Stimulated activated CD4-positive, alpha-beta T cell treated with anti-CD3 and anti-CD28 coated beads, TNF-alpha, amount 100 ng/mL, for 1 hour (primary cell): Measurements from ENCODE around the gene ELMO1.
"Not testable (repeated sequence)": the region's sequence is repeated elsewhere in the genome, so short reads cannot be mapped to it uniquely, and the experiment has no call there.

Source experiments
- DNase-seq, 3 donors: peaks; one replicate each; pipeline ENCODE4 v3.0.0-alpha.2; 2020; ENCODE audit warnings: low read depth in 3 of 3, low spot score in 1 of 3

ELMO1 gene

DNA sequence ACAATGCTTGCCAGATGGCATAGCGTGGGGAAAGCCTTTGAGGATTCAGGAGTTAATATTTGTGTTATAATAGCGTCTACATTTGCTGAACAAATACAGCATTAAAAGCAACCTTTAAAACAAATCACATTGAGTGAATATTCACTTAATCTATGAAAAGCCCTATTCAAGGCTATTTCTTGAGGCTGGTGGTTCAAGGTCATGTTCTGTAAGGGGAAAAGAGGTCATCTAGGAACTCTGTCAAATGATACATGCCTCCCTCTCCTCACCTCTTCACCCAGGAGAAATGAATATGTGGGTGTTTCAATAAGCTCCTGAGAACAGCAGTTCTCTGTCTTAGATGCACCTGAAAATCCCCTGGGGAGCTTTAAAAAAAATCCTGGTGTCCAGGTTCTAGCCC, 303.0 kb downstream of the ELMO1 start:
- no peak for DNase-seq

DNA sequence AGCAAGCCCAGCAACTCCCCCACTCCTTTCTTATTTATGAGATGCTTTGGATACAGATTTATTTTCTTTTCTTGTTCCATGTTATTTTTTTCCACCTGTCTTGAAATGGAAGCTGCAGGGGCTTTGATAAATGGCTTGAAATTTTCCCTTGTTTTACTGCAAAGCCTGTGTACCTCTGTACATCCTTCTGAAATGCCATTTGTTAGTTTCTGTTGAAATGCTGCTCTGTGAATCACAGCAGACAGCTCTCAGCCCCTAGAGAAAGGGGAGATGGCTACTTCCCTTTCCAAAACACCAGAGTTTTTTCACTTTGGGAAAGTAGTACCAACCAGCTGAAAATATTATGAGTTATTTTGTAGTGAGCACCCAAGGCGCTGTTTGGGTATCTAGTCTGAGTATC, 304.2 kb downstream of the ELMO1 start:
- DNase-seq: no peak

DNA sequence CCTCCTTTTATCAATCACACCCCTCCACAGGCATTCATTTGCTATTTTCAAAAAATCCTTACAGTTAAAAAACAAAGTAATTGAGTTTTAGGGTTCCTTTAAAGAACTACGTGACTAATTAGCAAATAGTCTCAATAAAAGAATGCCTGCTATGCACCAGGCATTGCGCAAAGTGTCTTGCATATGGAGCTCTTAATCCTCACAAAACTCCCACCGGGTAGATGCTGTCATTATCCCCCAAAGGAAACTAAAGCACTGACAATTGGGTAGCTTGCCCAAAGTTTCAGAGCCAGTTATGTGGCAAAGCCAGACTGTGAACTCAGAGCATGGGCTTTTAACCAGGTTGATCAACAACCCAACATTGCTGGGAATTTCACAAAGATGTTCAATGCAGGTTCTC, 305.7 kb downstream of the ELMO1 start:
- DNase-seq: no peak

DNA sequence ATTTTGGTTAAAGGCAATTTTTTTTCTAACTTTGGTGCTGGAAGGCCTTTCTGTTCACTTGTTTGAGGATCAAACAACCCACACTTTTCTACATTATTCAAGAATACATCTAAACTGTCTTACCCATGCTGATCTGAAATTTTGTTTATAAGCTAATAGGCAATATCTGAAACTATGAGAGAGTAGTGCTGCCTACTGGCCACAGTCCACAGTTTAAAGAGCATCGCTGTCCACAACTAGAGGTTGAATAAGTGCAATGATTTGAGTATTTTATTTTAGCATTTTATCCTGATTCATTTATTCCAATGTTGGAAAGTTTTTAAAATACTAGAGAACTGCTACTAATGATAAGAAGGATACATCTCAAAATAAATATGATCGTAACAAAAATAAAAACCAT, 306.9 kb downstream of the ELMO1 start:
- no peak for DNase-seq

DNA sequence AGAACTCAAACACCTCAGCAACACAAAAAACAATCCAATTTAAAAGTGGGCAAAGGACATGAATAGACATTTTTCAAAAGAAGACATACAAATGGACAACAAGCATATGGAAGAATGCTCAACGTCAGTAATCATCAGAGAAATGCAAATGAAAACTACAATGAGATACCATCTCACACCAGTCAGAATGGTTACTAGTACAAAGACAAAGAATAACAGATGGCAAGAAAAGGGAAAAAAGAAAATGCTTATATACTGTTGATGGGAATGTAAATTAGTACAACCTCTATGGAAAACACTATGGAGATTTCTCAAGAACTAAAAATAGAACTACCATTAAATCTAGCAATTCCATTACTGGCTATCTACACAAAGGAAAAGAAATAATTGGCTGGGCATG, 314.8 kb downstream of the ELMO1 start:
- DNase-seq: not testable (repeated sequence)

DNA sequence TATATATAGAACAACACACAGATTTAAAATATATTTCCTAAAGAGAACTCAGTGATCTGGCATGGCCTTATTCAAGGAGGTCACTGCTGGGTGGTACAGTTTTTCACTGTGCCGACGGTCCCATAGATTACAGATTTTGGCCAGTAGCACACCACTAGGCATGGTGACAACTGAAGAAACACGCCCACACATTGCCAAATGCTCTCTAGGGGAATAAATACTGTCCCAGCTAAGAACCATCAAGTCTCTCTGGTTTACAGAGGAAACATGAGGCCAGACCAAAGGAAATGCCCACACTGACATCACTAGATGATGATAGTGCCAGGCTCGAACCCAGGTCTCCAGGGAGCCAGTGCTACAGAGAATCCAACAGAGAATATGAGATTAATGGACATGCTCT, 316.8 kb downstream of the ELMO1 start:
- no peak for DNase-seq

DNA sequence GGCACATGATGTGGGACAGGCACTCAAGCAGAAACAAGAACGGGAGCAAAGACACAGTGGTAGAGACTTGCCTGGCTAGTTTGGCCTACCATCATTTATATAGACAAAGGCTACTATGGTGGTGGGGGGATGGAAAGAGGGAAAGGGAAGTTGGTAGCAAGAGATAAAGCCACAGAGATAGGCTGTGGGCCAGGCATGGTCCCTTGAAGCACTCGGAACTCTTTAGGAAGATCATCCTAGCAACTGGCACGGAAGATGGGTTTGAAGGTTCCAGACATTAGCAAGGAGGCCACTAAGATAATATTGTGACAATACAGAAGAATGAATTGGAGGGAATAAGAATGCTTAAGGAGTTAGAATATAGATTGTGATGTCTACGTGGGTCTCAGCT, 319.6 kb downstream of the ELMO1 start:
- no peak for DNase-seq

DNA sequence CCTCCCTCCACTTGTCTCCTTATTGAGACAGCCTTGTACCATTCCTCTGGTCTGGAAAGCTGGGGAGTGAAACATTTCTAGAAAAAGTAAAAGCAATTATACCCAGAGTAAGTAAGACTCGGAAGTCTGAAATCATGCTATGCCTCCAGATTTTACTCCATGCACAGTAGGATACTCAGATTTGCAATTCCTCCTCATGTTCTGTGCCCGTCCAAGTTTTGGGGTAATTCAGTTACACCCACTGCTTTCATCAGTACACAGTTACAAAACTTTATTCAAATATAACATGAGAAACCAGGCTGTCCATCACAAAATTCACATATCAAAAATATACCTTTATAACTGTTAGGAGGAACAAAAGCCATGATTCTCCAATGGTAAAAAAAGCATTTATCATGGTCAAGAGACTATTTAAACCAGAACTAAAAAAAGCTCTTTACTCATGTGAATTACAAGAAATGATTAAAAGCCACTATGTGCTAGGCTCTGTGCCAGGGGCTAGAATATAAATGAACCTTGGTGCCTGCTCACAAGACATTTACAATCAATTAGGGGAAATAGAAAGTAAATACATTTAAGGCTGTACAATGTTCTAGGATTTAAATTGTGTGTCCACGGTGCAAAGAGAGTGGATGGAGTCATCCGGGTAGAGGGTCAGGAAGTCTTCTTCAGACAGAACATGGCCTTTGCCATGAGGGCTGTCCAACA, 320.2 kb downstream of the ELMO1 start:
- no peak for DNase-seq

DNA sequence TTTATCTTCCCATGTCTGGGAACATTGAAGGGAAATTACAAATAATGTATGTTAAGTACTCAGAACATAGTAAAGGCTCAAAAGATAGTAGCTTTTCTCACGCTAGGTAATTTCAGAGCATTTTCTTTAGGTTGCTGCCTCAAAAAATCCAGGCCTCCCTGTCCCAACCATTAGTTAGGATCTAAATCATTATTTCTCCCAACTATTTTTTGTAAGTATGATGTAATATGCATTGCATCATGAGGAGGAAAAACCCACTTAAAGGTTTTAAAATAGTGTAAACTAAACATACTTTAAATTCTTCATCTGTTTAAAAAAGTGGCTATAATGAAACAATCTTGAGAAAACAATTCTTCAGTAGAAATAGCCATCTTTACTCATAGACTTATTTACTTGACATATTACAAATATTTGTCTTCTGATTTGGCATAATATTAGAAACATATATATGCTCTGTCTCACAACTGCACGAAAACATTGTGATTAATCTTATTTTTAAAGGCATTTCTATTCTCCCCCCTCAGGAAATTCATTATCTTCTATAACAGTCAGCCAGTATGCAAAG, 329.3 kb downstream of the ELMO1 start:
- no peak for DNase-seq

DNA sequence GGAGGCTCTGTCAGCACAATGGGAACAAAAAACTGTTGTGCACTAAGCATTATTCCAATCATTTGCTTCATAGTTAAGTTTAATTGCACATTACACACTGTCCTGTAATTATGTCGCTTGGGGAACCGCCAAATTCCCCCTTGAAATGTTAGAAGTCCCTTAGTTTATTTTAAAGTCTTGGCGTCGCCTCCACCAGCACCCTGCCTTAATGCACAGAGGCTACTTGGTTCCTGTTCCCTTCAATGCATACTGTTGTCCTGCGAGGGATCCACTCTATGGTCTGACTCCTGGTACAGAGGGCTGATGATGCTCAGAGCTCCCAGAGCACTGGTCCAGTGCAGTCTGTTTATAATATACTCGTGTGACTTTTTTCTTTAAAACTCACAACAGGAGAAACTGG, 330.7 kb downstream of the ELMO1 start:
- DNase-seq: no peak

DNA sequence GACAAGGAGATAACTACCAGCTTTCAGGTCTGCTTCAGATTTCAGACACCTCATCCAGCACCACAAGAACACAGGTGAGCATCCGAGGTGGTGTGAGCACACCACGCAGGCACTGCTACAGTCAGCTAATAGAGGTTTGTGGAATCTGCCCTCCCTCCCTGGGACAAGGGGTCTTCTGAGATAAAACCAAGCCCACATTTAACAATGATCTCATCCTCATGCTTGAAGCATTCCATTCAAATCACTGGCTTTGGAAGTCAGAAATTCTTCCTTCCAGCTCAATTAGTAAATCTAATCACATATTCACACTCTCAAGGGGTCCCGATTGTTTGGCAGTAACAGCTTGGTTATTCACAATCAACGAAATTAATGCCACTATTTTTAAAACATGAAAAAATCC, 331.4 kb downstream of the ELMO1 start:
- no peak for DNase-seq

DNA sequence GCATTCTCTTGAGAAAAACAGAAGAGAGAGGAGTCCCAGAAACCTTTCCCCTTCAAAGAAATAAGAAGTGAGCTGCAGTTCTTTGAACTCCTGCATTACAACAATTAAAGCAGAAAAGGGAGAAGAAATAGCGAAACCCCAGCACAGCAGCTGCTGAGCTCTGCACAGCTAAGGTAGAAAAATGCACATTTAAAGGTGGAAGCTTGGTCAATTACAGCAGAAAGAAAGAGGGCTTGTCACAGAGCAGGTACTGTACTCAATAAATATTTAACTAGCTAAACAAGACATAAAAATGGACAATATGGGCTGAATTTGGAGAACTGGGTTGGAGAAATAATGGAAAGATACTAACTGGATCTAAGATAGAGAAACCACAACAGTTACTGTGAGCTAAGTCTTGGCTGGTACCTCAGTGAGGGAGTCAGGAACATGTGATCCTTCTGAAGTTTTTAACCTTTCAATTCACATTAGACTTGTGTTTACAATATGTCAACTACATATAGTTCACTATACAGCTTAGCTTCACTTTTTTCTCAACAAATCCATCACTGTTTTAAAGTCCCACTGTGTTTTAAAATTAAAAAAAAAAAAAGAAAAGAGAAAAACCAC, 332.5 kb downstream of the ELMO1 start:
- DNase-seq: no peak

DNA sequence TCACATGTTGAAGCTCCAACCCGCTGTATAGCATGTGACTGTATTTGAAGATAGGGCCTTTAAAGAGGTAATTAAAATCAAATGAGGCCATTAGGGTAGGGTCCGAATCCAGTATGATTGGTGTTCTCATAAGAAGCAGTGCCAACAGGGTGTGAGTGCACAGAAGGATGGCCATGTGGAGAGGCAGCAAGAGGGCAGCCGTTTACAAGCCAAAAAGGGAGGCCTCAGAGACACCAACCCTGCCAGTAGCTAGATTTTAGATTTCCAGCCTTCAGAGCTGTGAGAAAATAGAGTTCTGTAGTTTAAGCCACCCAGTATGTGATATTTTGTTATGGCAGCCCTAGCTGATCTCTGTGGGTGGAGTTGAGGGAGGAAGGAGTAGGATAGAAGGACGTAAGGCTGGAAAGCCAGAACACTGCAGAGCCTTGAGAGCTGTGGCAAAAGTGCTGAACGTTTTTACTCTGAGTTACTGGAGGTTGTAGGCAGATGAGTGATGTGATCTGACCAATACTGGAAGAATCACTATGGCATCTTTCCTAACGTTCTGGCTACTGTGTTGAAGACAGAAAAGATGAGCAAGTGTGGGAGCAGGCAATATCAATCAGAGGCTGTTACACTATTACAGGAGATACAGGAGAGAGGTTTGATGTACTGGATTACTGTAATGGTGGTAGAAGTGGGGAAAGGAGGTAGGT, 334.9 kb downstream of the ELMO1 start:
- DNase-seq: no peak

DNA sequence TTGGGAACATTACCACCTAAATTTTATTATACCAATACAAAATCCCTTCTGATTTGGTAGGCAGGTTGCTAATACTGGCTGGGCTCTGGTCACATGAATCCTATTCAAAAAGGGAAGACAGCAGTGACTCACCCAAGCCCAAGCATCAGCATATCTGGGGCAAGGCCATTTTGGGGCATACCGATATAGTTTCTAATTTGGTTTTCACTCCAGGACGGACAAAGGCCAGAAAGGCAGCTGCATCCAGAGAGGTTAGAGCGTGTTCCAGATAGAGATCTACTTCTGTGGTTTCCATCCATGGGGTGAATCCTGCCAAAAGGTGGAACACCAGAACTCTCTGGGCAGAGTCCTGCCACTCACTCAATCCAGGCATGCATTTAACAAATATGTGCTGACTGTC, 335.8 kb downstream of the ELMO1 start:
- no peak for DNase-seq

DNA sequence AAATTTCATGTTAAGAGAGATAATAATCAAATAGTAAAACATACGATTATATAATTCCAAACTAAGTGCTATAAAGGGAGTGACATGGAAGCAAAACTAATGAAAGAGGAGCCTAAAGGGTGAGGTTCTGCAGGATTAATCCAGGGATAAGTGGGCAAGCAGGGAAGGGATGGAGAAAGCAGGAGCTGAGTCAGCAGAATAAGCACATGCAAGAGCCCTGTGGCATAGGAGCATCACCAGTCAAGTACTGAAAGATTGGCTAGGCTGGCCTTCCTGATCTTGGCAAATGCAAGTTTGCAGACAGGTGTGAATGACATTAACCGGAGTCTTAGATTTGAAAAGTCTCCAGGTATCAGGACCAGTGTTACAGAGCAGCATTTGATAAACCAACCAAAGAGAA, 336.4 kb downstream of the ELMO1 start:
- DNase-seq: no peak

DNA sequence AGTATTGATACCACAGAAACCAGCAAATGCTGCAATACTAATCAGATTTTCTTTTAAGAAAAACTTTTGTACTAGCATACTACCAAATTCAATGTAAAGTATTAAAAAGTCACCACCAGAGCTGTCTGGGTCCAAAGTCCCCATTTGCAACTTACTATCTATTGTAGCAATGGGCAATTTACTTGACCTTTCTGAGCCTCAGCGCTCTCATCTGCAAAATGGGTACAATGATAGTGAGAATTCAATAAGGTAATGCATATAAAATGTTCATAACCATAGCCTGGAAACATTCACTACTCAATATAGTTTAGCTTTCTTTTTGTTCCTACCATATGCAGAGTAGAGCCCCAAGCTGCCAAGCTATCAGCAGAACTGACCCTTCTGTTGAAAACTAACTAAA, 337.2 kb downstream of the ELMO1 start:
- DNase-seq: no peak

DNA sequence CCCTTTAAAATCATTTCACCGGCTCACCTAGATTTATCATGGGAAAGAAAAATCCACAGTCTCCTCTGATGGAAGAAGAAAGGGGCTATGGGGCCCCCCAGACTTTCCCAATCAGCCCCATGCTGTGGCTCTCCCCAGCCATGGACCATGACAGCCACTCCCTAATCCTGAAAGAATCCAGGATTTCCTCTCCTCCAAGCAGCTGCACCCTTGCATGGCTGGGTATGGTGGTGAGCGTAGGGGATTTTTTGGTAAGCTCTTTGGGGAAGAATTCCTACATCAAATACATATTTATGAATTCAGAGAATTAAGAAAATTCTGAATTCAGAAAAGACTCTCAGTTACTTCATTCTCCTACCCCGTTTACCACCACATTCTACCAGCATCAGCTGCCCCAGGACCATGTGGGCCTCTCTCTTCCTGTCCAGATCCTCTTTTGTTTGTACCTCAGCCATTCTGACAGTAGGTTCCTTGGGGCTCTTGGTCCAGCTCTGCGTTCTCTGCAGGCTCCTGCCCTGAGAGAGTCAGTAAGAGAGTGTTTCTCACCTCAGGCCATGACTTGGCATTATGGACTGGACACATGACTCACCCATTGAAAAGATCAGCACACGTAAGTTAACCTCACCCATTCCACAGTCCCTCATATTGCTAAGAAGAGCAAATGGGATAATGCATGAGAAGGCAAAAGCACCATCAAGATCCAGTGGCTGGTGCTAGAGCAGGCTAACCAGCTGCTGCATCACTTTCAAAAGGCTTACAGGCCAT, 337.8 kb downstream of the ELMO1 start:
- DNase-seq: no peak

DNA sequence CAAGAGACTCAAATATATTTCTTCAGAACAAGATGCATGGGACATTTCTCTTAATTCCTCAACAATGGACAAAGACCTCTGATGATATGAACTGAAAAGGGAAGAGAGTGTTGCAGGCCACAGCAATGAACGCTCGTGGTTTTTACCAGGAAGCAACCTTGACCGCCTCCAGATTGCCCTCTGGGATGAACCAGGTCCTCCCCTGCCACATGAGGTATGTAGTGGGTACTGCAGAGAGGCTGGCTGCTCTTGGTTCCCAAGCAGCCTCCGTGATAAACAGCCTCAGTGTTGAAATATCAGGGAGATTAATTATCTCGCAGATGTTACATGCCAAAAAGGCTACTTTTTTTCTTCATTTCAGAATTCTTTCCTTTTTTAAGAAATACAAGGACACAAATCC, 338.8 kb downstream of the ELMO1 start:
- no peak for DNase-seq

DNA sequence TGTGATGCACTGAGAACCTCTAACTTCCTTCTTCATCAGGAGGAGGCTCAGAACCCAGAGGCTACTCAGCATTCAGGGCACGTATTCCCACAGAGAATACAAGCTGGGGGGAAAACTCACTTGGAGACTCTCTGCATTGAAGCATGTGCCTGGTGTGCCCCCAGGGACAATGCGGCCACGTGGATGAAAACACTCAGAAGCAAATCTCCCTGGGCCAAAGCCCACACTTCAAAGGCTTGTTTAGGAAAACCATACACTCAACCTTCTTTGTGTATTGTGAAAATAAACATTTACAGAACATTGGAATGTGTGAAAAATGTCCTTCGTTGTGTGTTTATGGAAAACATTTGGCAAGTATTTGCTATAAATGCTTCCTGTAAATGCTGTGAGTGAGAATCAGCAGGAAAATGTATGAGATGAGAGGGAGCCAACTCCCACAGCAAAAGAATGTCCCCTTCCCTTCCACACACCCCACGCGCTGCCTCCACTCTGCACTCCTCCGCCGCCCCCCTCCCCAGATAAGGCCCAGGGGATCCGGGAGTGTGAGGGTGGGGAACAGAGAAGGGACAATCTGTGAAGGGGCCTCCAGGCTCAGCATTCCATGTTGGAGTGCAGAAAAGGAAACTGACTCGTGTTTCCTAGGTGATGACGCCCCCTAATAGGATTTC, 339.5 kb downstream of the ELMO1 start:
- no peak for DNase-seq

DNA sequence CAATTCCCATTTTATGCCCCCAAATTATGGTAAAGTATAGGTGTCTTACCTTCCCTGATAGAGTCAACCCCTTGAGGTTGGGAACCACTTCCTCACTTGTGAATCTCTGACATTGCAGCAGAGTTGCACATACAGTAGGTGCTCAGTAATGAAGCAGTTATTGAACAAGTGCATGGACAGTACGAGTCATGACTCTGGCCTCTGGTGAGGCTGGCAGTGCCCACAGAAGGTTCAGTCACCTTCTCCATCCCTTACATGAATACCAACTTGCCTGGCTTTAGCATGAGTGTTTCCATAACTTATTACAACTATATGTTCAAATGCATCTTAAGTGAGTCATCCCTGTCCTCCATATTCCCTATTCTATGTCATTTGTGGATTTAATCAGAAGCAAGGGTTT, 340.0 kb downstream of the ELMO1 start:
- no peak for DNase-seq
